NOMO-1 treated with dmso at 0.1 percent for 144 hours (cell line): ENCODE data around the gene ENOX1.

Source experiments
- DNase-seq: peaks from one replicate; lab custom pipeline; 2025; ENCODE audit not compliant: unreplicated experiment; lab: John Stamatoyannopoulos, UW

Gene ENOX1

DNA sequence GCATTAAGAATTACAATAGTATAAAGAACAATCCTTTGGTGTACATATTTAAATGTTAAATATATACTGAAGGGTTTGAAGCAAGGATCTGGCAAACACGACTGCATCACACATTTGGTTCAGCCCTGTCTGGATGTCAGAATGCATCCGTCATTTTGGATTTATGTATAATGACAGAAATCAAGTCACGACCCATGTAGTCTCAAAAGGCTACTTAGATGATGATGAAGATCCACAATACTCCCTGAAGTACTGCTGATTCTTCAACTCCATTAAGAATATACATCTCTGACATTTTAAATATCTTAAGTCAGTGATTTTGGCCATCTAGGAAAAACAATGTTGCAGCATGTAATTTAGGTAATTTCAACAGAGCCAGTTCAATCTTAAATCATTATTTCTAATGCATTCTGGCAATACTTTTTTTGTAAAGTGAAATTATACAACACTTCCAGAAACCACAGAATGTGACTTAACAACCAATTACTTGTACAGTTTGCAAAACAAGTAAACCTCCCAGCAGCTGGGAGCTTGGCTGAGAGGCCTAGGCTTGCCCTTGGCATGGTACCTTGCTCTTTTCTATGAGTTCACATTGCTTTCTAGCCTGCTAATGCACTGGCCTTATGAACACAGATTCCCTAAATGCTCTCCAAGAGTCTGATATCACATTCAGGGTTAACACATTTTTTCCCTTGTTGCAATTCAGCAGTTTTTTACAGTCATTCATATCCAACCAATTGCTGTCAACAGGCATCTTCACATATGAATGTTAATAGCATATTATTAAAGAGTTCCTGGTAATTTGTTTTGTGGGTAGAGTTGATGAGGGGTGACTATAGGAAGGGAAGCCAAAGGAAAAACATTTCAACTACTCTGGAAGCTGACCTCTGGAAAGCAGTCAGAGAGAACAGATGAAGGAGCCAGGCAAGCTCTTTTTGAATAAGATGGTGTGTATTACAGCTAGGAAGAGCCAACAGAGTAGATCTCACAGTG, 175.2 kb downstream of the ENOX1 start:
- DNase-seq = no peak

DNA sequence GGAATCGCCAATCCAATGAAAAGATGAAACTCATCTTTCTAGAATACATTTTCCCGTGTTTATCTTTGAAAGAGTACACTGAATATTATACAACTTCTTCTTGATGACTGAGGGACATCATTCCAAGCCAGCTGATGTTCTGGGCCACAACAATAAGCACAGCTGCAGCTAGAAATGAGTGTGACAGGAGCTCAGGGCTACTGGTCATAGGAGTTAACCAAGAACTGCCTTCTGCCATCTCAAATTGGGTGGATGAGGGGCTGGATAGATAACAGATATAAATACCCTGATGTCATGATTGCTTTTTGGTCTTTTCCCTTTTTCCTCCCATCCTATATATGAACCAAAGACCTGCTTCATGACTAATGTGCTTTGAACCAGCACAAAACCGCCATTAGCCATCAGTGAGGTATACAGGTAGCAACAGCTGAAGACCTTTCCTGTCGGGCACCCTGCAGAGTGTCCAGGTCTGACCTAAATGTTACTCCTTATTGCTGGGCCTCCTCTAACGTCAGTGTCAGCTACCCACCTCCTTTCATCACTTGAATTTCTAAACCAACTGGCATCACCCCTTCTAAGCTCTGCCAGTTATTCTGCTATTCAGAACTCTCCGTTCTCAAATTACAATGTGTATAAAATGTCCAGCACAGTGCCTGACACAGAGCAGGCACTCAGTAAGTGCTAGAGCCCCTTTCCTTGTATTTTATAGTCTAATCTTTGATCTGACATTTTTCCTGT, 178.2 kb downstream of the ENOX1 start:
- no peak for DNase-seq

DNA sequence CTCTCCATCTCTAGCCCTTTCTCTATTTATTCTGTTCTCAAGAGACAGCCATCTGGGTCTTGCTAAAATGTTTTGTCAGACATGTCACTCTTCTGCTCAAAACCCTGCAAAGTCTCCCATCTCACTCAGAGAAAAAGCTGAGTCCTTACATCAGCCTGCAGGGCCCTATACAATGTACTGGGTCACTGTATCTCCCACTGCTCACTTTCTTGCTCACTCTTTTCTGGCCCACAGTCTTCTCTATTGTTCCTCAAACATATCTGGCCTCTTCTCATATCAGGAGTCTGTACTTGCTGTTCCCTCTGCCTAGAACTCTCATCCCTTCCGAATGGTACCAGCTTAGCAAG, 189.2 kb downstream of the ENOX1 start:
- DNase-seq = no peak

DNA sequence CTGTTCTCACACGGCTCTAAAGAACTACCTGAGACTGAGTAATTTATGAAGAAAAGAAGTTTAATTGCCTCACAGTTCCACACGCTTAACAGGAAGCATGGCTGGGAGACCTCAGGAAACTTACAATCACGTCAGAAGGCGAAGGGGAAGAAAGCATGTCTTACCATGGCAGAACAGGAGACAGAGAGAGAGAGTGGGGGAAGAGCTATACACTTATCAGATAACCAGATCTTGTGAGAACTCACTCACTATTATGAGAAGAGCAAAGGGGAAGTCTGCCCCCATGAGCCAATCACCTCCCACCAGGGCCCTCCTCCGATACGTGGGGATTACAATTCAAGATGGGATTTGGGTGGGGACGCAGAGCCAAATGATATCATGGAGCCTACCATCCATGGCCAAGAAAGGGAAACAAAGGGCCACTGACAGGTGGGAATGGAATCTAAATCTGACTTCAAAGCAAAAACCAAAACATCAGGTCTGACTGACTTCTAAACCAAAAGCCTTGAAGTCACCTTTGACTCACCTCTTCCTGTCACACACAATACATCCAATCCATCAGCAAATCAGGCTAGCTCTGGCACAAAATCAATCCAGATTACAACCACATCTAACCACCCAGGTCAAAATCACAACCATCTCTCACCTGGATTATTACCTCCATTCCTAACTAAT, 189.7 kb downstream of the ENOX1 start:
- no peak for DNase-seq

DNA sequence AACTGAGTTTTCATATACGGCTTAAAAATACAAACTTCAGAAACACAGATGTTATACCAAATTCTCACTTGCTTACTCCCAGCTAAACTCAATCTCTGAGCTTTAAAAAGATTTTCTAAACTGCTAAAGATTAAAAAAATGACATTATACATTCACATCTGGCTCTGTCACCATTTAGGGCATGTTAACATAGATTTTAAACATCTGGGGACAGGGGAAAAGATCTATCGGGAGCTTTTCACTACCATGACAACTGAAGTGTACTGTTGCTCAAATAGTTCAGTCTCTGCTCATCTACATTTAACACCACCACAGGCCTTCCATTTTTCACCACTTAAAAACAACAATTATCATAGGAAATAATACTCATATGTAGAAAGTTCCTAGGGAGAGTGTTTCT, 190.8 kb downstream of the ENOX1 start:
- no peak for DNase-seq

DNA sequence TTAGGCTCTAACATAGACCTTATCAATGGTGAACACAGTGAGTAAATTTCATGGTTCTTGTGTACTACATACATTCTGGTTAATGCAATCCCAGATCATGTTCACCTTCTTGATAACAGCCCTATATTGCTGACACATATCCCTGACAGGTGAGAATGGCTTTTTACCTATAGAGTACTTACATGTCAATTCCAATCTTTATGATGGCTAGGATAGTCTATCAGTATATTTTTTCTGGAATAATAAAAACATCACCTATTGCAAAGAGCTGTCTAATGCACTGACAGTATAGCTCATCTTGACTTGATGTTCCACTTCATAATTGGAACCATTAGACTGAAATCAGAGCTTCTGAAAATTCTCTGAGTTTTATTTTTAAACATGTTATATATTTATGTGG, 199.4 kb downstream of the ENOX1 start:
- DNase-seq = no peak

DNA sequence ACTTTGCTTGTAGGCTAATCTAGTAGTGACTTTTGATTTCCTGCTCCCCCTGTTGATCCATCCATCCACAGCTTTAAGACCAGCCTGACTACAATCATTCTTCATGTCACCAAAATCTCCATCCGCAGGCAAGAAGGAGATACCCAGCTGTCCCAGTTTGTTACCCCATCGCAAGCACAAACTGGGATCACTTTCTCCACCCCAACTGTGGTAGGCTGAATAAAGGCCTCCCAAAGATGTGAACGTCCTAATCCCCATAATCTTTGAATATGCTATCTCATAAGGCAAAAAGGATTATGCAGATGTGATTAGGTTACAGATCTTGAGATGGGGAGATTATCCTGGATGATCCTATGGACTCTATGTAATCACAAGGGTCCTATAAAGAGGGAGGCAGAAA, 202.0 kb downstream of the ENOX1 start:
- DNase-seq = no peak

DNA sequence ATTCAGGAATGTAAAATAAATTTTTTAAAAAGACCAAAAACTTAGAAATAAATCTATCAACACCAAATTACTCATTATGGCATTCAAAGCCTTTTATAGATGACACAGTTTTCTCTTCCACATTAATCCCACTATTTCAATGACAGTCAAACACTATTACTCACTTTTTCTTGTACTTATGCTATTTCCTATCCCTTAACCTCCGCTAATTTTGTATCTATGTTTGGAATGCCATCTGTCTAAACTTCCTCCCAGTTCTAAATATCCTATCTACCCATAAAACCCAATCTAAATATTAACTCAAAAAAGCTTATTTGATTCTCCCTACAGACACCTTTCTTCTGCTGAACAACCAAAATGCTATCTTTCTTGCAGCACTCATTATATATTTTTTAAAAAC, 203.5 kb downstream of the ENOX1 start:
- no peak for DNase-seq

DNA sequence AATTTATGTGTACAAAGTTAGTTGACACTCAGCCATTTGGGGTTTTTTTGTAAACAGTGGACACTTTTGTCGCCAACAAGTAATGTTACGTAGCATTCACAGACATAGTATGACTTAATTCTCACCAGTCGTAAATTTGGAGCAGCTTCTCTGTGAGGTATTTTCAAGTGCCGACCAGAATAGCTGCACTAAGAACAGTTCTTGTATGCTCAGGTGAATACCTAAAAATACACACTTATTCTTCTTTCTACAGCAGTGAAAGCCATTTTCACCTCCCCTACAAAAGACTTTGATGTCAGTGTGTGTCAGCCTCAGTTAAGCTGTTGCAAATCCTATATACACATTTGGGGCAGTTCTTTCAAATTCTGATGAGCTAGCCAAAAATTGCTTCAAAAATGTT, 206.5 kb downstream of the ENOX1 start:
- DNase-seq = no peak

DNA sequence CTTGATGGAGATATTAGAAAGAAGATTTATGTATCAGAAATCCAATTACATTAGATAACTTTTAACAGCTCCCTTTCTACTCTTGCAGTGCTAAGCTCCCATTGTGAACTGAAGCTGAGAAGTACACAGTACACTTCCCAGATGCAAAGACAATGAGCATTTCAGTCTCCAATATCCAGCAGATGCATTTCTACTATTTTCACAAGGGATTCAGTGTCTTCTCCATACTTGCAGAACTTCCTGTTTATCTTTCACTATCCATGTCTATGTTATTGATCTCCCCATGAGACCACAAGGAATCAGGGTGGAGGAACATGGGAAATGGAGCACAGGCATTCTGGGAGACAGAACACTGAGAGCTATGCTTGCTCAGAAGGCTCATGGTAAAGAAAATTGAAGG, 207.5 kb downstream of the ENOX1 start:
- DNase-seq = no peak

DNA sequence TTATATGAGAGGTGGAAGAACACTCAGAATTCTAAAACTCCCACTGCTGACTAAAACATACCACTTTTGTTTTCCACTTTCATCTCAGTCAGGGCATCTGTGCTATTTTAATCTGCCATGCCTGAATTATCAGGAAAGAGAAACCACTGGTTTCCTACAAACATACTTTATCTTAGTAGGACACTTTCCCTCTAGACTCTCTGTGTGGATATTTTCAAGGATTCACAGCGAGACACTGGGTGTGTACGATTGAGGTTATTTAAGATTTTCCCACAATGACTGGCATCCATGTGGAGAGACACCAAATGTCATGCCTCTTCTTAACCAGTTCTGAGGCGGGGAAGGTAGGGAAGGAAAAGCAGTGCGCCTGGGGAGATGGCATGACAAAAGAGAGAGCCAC, 212.2 kb downstream of the ENOX1 start:
- no peak for DNase-seq

DNA sequence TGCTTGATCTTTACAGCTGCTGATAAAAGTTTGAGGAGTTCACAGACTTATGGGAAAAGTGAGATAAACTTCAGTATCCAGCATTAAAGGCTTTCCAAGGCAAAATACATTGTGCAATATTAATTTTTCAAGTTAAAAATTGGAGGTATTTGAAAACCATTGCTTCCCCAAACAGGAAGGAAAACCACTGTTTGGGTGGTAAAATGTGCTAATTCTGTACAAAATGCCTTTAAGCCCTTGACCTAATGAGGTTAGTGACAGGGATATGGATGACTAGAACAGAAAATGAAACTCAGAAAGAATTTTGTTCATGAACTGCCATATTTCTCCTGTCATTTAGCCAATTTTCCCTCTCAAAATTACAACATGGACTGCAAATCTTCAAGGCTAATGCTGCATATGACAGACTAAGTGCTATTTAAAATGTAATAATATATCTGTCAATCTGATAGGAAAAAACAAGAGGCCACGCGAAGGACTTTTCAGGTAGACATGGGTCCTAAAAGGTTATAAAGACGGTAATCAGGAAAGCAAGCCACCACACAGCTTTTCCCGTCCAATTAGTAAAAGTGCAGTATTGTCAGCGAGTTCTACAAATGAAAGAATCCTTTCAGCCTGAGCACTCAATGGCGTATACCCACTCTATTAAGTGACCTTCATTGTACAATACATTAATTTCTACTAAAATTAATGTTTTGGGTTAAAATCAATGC, 212.8 kb downstream of the ENOX1 start:
- DNase-seq = no peak

DNA sequence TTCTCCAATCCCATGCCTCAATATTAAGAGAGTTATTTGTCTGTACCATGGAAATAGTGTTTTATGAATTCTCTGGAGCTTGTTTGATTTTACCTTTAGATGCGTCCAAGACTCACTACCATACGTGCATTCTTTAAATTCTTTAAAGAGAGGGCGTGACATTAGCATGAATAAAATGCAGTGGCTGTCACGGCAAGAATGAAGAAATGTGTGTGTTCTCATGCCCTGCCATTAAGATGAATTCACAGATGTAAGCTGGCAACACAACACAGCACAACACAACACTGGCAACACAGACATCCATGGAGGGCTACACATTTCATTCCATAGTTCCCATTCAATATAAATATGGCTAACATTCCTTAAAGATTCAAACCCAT, 213.4 kb downstream of the ENOX1 start:
- no peak for DNase-seq

DNA sequence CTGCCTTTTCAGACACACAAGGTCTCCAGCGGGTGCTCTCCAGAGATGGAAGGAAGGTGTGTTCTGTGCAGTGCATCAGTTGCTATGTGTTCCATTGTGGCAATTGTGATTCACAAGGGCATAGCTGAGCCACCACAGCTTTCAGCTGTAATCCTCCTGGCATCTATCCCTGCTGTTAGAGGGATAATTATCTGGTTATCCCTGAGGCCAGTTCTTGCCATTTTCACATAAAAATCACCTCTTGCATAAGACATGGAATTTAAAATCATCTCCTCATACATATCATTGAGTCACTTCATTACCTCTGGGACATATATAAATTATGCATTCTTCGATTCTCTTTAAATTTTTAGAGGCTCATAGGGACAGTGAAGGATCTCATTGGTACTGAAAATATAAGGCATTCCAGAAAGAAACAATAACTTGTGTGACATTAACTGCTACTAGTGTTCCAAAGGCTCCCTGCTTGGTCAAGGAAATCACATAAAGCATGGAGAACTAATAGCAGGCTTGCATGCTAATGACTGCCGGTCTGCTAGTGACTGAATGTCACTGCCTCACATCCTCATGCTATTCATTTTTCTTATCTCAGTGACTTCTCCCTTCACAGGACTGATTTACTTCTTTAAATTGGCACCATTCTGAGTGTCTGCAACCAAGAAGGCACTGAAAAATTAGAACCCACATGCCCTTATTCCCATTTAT, 214.0 kb downstream of the ENOX1 start:
- DNase-seq = no peak

DNA sequence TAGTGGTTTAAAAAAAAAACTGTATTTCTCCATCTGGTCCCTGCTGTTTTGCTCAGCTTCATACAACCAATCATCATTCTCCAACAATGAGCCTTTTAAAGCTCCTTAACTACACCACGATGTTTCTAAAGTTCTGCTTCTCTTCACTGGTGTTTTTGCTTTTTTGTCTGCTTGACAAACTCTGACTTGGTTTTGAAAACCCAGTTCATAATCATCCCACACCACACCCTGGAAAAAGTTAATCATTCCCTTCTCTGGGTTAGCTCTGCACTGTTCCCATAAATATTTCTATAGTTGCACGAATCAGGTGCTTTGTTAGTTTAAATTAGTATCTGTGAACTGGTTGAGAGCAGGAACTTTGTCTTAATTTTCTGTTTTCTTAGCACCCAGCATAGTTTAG, 217.1 kb downstream of the ENOX1 start:
- no peak for DNase-seq

DNA sequence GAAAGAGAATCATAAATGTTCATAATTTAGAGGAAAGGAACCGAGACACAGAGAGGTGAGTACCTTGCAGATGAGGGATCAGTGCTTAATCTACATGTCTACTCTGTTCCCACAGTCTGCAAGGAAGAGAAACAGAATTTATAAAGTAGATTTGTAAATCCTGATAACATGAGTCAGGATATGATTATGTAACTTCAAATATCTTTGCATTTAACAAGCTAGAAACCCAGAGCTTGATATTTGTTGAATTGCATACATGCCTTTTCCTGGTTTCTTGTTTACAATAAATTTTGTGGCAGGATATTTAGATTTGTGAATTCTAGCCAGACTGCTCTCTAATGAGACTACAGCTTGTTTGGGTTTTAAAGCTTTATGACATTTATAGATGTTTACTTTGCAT, 219.2 kb downstream of the ENOX1 start:
- DNase-seq = no peak

DNA sequence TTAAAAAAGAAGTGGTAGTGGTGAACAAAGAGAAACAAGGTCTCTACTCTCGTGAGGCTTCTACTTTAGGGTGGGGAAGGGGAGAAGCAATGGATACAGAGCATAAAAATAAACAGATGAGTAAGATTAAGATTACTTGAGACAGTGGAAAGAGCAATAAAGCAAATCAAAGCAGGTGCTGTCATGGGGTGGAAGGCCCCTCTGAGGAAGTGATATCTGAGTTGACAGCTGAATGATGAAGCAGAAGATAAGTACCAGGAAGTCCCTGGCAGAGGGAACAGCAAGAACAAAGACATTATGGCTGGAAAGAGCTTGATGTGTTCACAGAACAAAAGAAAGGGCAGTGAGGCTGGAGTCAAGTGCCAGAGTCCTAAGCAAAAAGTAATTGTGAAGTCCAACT, 221.8 kb downstream of the ENOX1 start:
- no peak for DNase-seq

DNA sequence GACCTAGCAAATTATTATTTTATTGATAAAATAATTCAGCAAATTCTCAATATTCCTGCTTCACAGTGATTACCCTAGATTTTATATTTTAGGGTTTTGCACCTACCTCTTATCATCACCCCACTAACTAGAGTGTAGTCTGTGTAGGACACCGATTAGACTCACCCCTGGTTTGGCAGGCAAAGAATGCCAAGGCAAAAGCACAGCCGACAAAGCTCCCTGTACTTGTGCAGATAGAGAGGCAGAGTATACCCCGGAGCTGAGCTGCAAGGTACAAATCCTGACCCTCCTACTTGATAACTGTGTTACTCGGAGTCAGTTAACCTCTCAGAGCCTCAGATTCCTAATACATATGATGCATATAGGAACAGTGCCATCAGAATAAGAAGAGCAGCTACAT, 225.7 kb downstream of the ENOX1 start:
- DNase-seq = no peak

DNA sequence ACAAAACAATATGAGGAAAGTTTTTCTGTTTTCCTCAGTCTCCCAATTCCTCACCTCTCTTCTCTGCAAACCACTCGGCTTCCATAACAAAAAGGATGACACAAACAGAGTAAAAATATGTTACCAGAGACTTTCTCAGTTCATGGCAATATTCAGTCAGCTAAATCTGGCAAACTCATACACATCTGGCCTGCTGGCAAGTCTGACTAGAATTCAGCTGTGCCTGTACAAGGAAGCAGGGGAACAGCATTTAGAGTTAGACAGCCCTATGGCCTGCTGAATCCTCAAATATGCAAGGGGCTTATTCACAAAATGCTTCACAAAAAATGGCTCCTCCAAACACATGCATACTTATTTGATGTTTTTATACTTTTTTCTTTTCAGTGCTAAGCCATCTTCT, 227.8 kb downstream of the ENOX1 start:
- DNase-seq = no peak

DNA sequence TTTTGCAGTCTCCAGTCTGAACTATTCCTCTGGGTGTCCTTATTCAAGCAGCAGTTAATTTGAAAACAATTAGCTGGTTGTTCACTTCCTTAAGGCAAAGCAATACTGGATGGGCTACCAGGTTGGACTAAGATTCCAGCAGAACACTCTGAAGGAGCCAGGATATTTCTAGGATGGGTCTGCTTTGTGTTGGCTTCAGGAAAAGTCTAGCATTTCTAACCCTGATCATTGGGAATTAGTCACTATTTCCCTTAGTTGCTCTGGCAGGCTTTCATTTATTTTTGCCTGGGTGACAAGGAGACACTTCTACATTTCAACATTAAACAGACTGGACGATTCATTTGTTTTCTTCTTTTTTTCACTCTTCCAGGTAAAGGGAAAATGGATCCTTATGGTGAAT, 228.4 kb downstream of the ENOX1 start:
- DNase-seq = no peak

DNA sequence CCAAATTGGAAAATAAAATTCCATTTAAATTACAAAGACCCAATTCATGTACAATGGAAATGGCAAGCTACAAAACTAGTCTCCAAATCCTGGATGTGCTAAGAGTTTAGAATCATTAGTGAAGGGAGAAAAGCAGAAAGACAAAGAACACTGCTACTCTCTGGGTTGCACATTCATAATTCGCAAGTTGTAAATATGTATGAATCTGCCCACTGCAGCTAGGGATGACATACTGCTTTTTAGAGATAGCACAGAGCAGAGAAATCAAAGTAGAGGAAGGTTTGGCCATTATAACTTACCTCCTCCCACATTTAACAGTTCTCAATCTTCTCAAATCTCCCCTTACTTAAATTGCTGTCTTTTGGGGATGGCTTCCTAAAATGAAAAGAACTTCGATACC, 231.1 kb downstream of the ENOX1 start:
- no peak for DNase-seq
